ENCODE results near the gene PTAFR. TPM values are rescaled to one million over a fixed set of nuclear protein-coding genes. Genes with fewer than 3 reads are reported as not detected.

PTAFR gene
- total RNA-seq, 1 donor from 2014 or later, result 2.5 TPM

GRCh38 chr1:28122183-28122582 lies 54.3 kb downstream of the PTAFR start:
- DNase-seq (ENCODE audit: low read depth), result peak; percentile 84

- DNase-seq (ENCODE audit: low read depth), result no peak
Measured at GRCh38 chr1:28119556-28119955, 56.9 kb downstream of the PTAFR start.

GRCh38 chr1:28118640-28119307 lies 57.7 kb downstream of the PTAFR start:
- no peak for DNase-seq (ENCODE audit: low read depth)

DNA sequence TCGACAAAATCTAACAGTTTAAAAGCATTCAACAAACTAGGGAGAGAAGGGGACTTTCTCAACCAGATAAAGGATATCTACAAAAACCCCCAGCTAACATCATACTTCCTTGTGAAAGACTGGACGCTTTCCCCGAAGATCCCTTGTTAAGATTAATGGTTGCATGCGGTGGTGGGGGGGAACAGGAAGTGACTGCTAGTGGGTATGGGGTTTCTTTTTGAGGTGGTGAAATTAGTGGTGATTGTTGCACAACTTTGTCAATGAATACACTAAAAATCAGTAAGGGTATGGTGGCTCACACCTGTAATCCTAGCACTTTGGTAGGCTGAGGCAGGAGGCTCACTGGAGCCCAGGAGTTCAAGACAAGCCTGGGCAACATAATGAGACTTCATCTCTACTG lies 61.2 kb downstream of the PTAFR start:
- DNase-seq (ENCODE audit: low read depth), result peak; percentile 71

DNA sequence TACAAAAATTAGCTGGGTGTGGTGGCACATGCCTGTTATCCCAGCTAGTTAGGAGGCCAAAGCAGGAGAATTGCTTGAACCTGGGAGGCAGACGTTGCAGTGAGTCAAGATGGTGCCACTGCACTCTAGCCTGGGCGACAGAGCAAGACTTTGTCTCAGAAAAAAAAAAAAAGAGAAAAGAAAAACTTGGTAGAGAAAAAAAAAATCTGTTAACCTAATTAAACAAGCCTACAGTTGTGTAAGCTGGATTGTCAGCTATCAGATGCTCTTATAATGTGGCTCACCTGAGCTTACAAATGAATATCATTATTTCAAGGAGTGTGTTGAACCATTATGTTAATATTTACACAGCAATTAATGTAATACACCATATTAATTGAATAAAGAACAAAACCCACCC lies 61.6 kb downstream of the PTAFR start:
- no peak for DNase-seq (ENCODE audit: low read depth)

DNA sequence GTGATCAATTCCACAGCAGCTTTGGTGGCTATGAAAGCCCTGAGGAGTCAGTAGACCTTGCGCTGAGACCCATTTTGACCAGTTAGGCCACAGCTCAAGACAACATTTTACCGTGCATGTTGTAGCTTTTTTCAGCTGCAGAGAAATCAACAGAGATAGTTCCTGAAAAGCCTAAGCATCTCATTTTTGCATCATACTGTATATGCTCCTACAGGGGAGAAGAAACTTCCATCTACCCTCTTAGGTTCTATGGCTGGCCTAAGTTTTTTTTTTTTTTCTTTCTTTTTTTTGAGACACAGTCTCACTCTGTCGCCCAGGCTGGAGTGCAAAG lies 63.3 kb downstream of the PTAFR start:
- DNase-seq (ENCODE audit: low read depth), result no peak

- DNase-seq (ENCODE audit: low read depth), result peak; percentile 98
Measured at GRCh38 chr1:28112388-28113241, 63.9 kb downstream of the PTAFR start.

DNA sequence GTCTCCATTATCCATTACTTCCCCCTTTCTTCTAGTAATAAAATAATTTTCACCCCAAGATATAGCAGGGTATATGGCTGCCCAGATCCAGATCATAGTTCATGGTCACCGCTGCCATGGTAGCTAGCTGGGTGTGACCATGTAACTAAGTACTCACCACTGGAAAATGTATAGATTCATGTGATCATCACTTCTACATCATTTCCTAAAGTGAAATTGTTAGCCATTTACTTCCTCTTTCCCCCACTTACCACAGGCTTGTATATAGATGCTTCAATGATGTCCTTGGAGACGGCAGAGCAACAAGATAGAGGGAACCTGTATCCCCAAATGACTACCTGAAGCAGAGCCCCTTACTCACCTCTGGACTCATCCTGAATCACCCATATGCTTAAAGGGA lies 65.3 kb downstream of the PTAFR start:
- DNase-seq (ENCODE audit: low read depth), result no peak

DNA sequence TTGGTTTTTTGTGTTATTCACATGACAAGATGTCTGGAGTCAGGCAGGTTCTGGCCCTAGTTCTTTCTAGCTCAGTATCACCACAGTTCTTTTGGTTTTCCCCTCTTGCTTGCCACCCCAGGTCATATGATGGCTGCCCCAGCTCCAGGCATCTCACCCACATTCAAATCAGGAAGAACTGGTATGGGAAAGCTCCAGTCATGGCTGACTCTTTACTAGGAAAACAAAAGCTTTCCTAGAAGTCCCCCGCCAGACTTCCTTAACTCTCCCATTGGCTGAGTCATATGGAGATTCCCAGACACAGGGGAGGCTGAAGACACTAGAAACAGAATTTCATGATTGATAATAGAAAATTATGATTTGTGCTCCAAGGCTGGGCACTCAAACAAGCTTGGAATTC lies 65.9 kb downstream of the PTAFR start:
- peak; percentile 70 for DNase-seq (ENCODE audit: low read depth)

DNA sequence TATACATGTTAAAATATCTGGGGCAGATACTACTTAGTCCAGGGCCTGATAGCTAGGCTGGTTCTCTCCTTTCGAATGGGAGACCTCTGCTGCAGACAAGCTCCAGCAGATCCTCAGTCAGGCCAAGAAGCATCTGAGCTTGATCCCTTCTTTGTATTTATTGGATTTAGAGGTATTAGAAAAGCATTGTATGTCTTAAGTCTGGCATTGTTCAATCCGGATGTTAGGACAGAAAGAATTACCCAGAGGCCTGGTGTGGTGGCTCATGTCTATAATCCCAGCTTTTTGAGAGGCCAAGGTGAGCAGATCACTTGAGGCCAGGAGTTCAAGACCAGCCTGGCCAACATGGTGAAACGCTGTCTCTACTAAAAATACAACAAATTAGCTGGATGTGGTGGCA lies 66.9 kb downstream of the PTAFR start:
- DNase-seq (ENCODE audit: low read depth), result no peak

- no peak for DNase-seq (ENCODE audit: low read depth)
Measured at GRCh38 chr1:28108001-28108400, 68.5 kb downstream of the PTAFR start.

GRCh38 chr1:28104866-28105467 lies 71.5 kb downstream of the PTAFR start:
- peak; percentile 89 for DNase-seq (ENCODE audit: low read depth)

DNA sequence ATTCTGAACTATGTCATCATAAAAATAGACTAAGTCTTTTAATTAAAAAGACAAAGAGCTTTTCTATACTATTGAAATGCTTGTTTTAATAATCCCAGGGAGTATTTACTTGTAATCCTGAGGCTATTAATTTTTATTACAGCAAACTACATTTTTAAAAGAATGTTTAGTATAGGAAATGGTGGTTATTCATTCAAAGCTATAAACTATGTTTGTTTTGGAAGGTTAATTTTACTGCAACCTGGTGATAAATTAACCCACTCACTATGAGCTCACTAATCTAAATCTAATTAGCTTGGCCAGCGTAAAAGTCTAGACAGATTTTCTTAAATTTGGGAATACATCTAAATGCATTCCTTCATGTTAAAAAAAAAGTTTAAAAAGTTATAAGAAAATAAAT lies 74.3 kb downstream of the PTAFR start:
- peak; percentile 81 for DNase-seq (ENCODE audit: low read depth)

DNA sequence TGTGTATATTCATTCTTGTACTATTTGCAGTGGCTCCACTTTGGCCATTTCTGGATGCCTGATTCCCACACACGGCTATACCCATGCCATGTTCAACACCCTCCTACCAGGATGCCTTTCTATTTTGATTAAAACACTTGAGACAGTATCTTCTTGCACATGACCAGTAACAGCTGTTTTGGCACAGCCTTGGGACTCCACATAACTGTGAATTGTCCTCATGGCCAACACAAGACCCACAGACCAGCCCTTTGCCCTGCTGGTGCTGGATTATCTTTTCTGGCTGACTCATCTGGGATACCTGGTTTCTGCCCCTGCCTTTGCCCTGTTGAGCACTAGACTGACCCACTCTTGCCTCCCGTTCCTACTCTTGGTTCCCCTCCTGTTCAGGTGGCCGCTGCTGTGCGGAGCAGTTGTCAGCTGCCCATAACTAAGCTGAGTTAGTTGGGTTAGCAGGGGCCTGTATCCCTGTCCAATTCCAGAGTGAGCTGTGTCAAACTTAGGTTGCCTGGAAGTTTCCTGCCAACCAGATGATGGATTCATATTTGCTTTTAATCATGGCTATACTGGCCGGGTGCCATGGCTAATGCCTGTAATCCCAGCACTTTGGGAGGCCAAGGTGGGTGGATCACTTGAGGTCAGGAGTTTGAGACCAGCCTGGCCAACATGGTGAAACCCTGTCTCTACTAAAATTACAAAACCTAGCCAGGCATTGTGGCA lies 77.3 kb downstream of the PTAFR start:
- DNase-seq (ENCODE audit: low read depth), result no peak

Other genes with a start within 250 kb of the PTAFR start
- gene SMPDL3B, start 241.7 kb downstream of the PTAFR start, total RNA-seq, result 9.5 and 17.9 TPM in 2 replicates
- 4.2 and 6.3 TPM in 2 replicates for gene XKR8, start 216.7 kb downstream of the PTAFR start, total RNA-seq
- gene EYA3, start 88.1 kb downstream of the PTAFR start, total RNA-seq, result 15.3 and 25.8 TPM in 2 replicates
- 70.0 and 71.1 TPM in 2 replicates for gene DNAJC8, start 56.3 kb upstream of the PTAFR start, total RNA-seq
- 168 and 205 TPM in 2 replicates for gene ATP5IF1, start 59.4 kb upstream of the PTAFR start, total RNA-seq
- 35.4 and 42.1 TPM in 2 replicates for gene SESN2, start 82.8 kb upstream of the PTAFR start, total RNA-seq
- 37.5 and 38.2 TPM in 2 replicates for gene MED18, start 152.3 kb upstream of the PTAFR start, total RNA-seq
- gene PHACTR4, start 193.1 kb upstream of the PTAFR start, total RNA-seq, result 9.0 and 29.0 TPM in 2 replicates